HepG2 (cell line): ENCODE data around the gene GPR62. TPM values are rescaled to one million over a fixed set of nuclear protein-coding genes. Genes with fewer than 3 reads are reported as not detected.
"Not testable (repeated sequence)": the region's sequence is repeated elsewhere in the genome, so short reads cannot be mapped to it uniquely, and the experiment has no call there.

Experiments
- ATAC-seq: fragments of 200-7000 bp; cut with Tn5 transposase; 3 replicates; pipeline ENCODE4 v1.9.1; 2020; ENCODE audit warnings: mild to moderate bottlenecking, moderate library complexity
- BruUV-seq: library from RNA; stranded (reverse); fragments of 400-500 nt; replicated peaks from 2 replicates; lab custom pipeline; 2021; lab: Mats Ljungman, UMichigan
- CTCF ChIA-PET: fragments of 300-600 bp; formaldehyde crosslinking; extraction: SDS; loops from one replicate; lab custom pipeline; 2021; ENCODE audit warnings: low total read pairs, inconsistent platforms, low intra/inter-chr PET ratio; lab: Yijun Ruan, JAX
- POLR2A ChIA-PET: fragments of 350-600 bp; sonication (Branson Sonifier 250); formaldehyde crosslinking; loops from one replicate; lab custom pipeline; 2020; ENCODE audit warnings: antibody characterized with exemption, inconsistent platforms; lab: Yijun Ruan, JAX
- DNase-seq: peaks from one replicate; pipeline ENCODE4 v3.0.0-alpha.2; 2015; ENCODE audit warnings: low spot score
- FAIRE-seq: peaks from 3 replicates; lab custom pipeline; 2011; peaks lifted over from hg19 to GRCh38; lab: Jason Lieb, UNC
- H2AFZ ChIP-seq: one replicate; pipeline ENCODE4 v1.6.1; 2011; ENCODE audit warnings: low read length, inconsistent platforms
- H3K27ac ChIP-seq: fragments of 300-600 bp; 3 replicates; pipeline ENCODE4 v1.8.0; 2011; ENCODE audit warnings: mixed run types, mild to moderate bottlenecking, mixed read lengths, low read length, inconsistent platforms; ENCODE audit not compliant: insufficient read depth; ENCODE audit errors: extremely low read length
- H3K27me3 ChIP-seq, 2 experiments: fragments of 200-600 bp in 1 of 2; 2 replicates in 1 of 2; 3 replicates in 1 of 2; pipeline versions ENCODE4 v1.6.0 to v1.8.0; 2011; ENCODE audit warnings: low read length in 2 of 2, mild to moderate bottlenecking in 2 of 2, moderate library complexity in 2 of 2, inconsistent platforms in 1 of 2; ENCODE audit not compliant: insufficient read depth in 2 of 2, control insufficient read depth in 1 of 2
- H3K36me3 ChIP-seq, 2 experiments: fragments of 200-600 bp in 1 of 2; replicated peaks in 1 of 2; 2 replicates in 1 of 2; 3 replicates in 1 of 2; pipeline versions ENCODE4 v1.5.1 to v1.8.0; 2011; ENCODE audit warnings: low read length in 2 of 2, inconsistent platforms in 1 of 2; ENCODE audit not compliant: insufficient read depth in 2 of 2, control insufficient read depth in 1 of 2
- H3K4me1 ChIP-seq: 2 replicates; pipeline ENCODE4 v1.5.1; 2012; ENCODE audit warnings: low read length, inconsistent platforms; ENCODE audit not compliant: insufficient read depth
- H3K4me2 ChIP-seq: 2 replicates; pipeline ENCODE4 v1.6.0; 2011; ENCODE audit warnings: low read depth, low read length, inconsistent platforms
- H3K4me3 ChIP-seq, 3 experiments: fragments of 200-600 bp in 1 of 3; sonication (generic), shearing (Covaris generic) in 1 of 3; replicated peaks in 1 of 3; 2 replicates each; pipeline ENCODE4 v1.5.1; 2011 to 2016; ENCODE audit warnings: low read length in 3 of 3, inconsistent platforms in 2 of 3, low read depth in 2 of 3, mild to moderate bottlenecking in 2 of 3, control low read depth in 1 of 3, mixed read lengths in 1 of 3; ENCODE audit not compliant: insufficient read depth in 1 of 3
- H3K79me2 ChIP-seq: one replicate; pipeline ENCODE4 v1.6.1; 2011; ENCODE audit warnings: low read length, inconsistent platforms; ENCODE audit not compliant: insufficient read depth
- H3K9ac ChIP-seq: 2 replicates; pipeline ENCODE4 v1.6.0; 2011; ENCODE audit warnings: mild to moderate bottlenecking, low read depth, low read length, inconsistent platforms; ENCODE audit not compliant: insufficient read depth
- H3K9me3 ChIP-seq: 2 replicates; pipeline ENCODE4 v1.5.1; 2012; ENCODE audit warnings: mild to moderate bottlenecking, low read length
- H4K20me1 ChIP-seq: 2 replicates; pipeline ENCODE4 v1.6.0; 2011; ENCODE audit warnings: inconsistent platforms, mild to moderate bottlenecking, low read length, moderate library complexity; ENCODE audit not compliant: insufficient read depth
- AGO1 ChIP-seq: fragments of 200-400 bp; formaldehyde crosslinking; IDR thresholded peaks from 2 replicates; pipeline ENCODE4 v1.6.1; 2017; ENCODE audit warnings: mild to moderate bottlenecking, low read depth, low read length, moderate library complexity; ENCODE audit not compliant: poor library complexity, severe bottlenecking
- AGO2 ChIP-seq: fragments of 200-400 bp; formaldehyde crosslinking; optimal IDR thresholded peaks from 2 replicates; pipeline ENCODE3; 2017; ENCODE audit warnings: mild to moderate bottlenecking, low read depth, low read length, moderate library complexity
- RBFOX2 ChIP-seq: fragments of 200-400 bp; formaldehyde crosslinking; IDR thresholded peaks from 2 replicates; pipeline ENCODE4 v1.6.1; 2017; ENCODE audit warnings: low read depth, mild to moderate bottlenecking, low read length
- ZBTB33 ChIP-seq: sonication (generic); formaldehyde crosslinking; IDR thresholded peaks from 2 replicates; pipeline ENCODE4 v1.4.0; 2020; ENCODE audit warnings: missing genetic modification reagents
- ZNF687 ChIP-seq: sonication (generic); formaldehyde crosslinking; IDR thresholded peaks from 2 replicates; pipeline ENCODE4 v1.5.1; 2020; ENCODE audit warnings: mild to moderate bottlenecking, missing genetic modification reagents, moderate library complexity
- ZSCAN25 ChIP-seq: sonication (generic); formaldehyde crosslinking; IDR thresholded peaks from 2 replicates; pipeline ENCODE4 v1.8.0; 2022; ENCODE audit warnings: mild to moderate bottlenecking, missing genetic modification reagents
- WGBS: methylation state at CpG from one replicate; pipeline ENCODE4 v1.1.6; 2017; ENCODE audit warnings: low lambda C conversion rate; 5-methylcytosine and 5-hydroxymethylcytosine counted together
- in situ Hi-C: cut with HindIII; loops from 2 replicates; pipeline ENCODE4 v1.10.0; 2017; ENCODE audit warnings: low pct_unique_long_range_greater_than_20kb; ENCODE audit not compliant: extremely low pct_ligation_motif_present
- intact Hi-C: fragments of 100-400 bp; cut with micrococcal nuclease; formaldehyde crosslinking; loops from one replicate; pipeline ENCODE4 v1.10.0; 2022; ENCODE audit not compliant: unreplicated experiment
- polyA plus RNA-seq, 8 experiments: library from polyadenylated mRNA; depleted of rRNA in 3 of 8; stranded (reverse) in 7 of 8; unstranded in 1 of 8; fragments of >200 nt; fragmentation: Illumina TruSeq in 4 of 8; extraction: Trizol in 4 of 8; gene quantifications; 2 replicates each; pipeline versions ENCODE4 v1.2.1 to v1.2.3, GENCODE V29; 2011 to 2016; ENCODE audit warnings: low read depth in 4 of 8, missing spikeins in 1 of 8, mixed read lengths in 1 of 8; ENCODE audit not compliant: insufficient read depth in 1 of 8
- total RNA-seq, 5 experiments: library from RNA; depleted of rRNA; stranded (reverse); fragments of >200 nt; fragmentation: Illumina TruSeq; extraction: Trizol; gene quantifications; 2 replicates each; pipeline ENCODE4 v1.2.3, GENCODE V29; 2016; ENCODE audit warnings: low read depth in 1 of 5

GPR62 gene
- total and polyA plus RNA-seq, 2 of the 13 experiments (the other 11 are each of a cell fraction or from before 2014, with no cell fraction given), result not detected

GRCh38 chr3:51988286-51989146 lies 33.3 kb downstream of the GPR62 start (continued):
- TF ChIP-seq ZNF687 (CRISPR knock-in tag) (peak; percentile 11; the same call in 1 of the 2 replicates), ZSCAN25 (0 out of 2 replicates have a peak, but pooled peaks have one; percentile 26)

- TF ChIP-seq AGO1 (peak; percentile 27), ZBTB33 (CRISPR knock-in tag) (0 out of 2 replicates have a peak, but pooled peaks have one; percentile 14), RBFOX2 (peak; percentile 49; the same call in 1 of the 2 replicates), AGO2 (peak; percentile 62)
- H4K20me1 ChIP-seq, H3K9me3 ChIP-seq, intact Hi-C loops, H3K4me3 ChIP-seq, H2AFZ ChIP-seq, CTCF ChIA-PET, BruUV-seq, DNase-seq, H3K4me2 ChIP-seq, FAIRE-seq, H3K9ac ChIP-seq, H3K27me3 ChIP-seq, ATAC-seq, in situ Hi-C loops: not testable (repeated sequence)
- peak overlapping the region; percentile 27 for H3K27ac ChIP-seq
- H3K79me2 ChIP-seq, result peaks cover 22% of the 10 kb centered on the region
- WGBS, result 98% methylated on average over 14 of the region's 38 CpGs
- H3K36me3 ChIP-seq, result peaks cover 9 to 18% of the 10 kb centered on the region in 2 experiments
- H3K4me1 ChIP-seq, result peaks cover 53% of the 10 kb centered on the region
- POLR2A ChIA-PET, result interaction anchor here (2.0 to 7.1 kb wide), 5 partner anchors 7 to 164 kb away, joined by 4 to 187 read pairs (median 28); partner anchors contain the start of genes ABHD14A, ABHD14B, ACY1 and PARP3
Measured at GRCh38 chr3:51990501-51990971, 35.4 kb downstream of the GPR62 start.
